Lower lobe of right lung (tissue), 2 donors: Measurements from ENCODE around the gene DPY19L3. TPM values are rescaled to one million over a fixed set of nuclear protein-coding genes. Genes with fewer than 3 reads are reported as not detected.

Source experiments
- ATAC-seq, 2 donors: fragments of 200-7000 bp; cut with Tn5 transposase; one replicate each; pipeline ENCODE4 v1.9.1; 2020 to 2022; ENCODE audit warnings: mild to moderate bottlenecking in 2 of 2, moderate library complexity in 2 of 2
- DNase-seq: peaks from one replicate; pipeline ENCODE4 v3.0.0-alpha.2; 2020
- H3K27ac ChIP-seq: fragments of 200-600 bp; one replicate; pipeline ENCODE4 v1.8.0; 2022
- H3K27me3 ChIP-seq: fragments of 200-600 bp; one replicate; pipeline ENCODE4 v1.8.0; 2022; ENCODE audit warnings: low read depth
- H3K36me3 ChIP-seq: fragments of 200-600 bp; one replicate; pipeline ENCODE4 v1.8.0; 2022; ENCODE audit warnings: mild to moderate bottlenecking
- H3K4me1 ChIP-seq: fragments of 200-600 bp; one replicate; pipeline ENCODE4 v1.8.0; 2022
- H3K4me3 ChIP-seq: fragments of 200-600 bp; one replicate; pipeline ENCODE4 v1.8.0; 2022; ENCODE audit warnings: mild to moderate bottlenecking
- H3K9me3 ChIP-seq: fragments of 200-600 bp; one replicate; pipeline ENCODE4 v1.8.0; 2022
- intact Hi-C: fragments of 100-400 bp; cut with DNase I; formaldehyde crosslinking; loops from one replicate; pipeline ENCODE4 v1.11.0; 2022
- total RNA-seq: library from RNA; stranded (reverse); fragmentation: NEBNext Ultra II Directional; extraction: Animal tissue kit (Norgen Biotek cat#: 25700); gene quantifications from one replicate; pipeline ENCODE4 v1.2.1, GENCODE V29; 2021
- TF ChIP-seq, protein P1 (sequence below): fragments of 200-600 bp; IDR thresholded peaks from one replicate; pipeline ENCODE4 v1.8.0; 2022; ENCODE audit warnings: antibody characterized with exemption, mild to moderate bottlenecking
- donor health status: DM: no; HTN: yes; CAD: no; lungs with severe emphysema.

Gene DPY19L3
- total RNA-seq, 1 donor from 2014 or later: 24.9 TPM

DNA sequence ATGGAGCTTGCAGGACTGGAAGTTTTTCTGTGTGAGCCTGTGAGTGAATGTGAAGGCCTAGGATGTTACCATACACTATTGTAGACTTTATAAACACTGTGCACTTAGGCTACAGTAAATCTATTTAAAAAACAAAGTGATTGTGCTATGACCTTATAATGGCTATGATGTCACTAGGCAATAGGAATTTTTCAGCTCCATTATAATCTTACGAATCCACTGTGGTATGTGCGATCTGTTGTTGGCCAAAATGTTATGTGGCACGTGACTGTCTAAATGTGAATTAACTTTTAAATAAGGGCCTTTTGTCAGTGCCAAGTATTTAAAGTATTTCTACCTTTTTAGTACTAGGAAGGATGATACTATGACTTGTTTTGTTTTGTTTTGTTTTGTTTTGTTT lies 54.9 kb downstream of the DPY19L3 start:
- Histone ChIP-seq H3K4me1 (peaks cover 3% of the 10 kb centered on the region), H3K9me3 (no peaks in the 10 kb centered on the region), H3K36me3 (peaks cover 47% of the 10 kb centered on the region), H3K27ac (no peak overlapping the region), H3K27me3 (no peaks in the 10 kb centered on the region), H3K4me3 (no peak overlapping the region)
- intact Hi-C loops: no loop called here
- ATAC-seq: no peak
- no peak for DNase-seq
- TF ChIP-seq, protein P1, sequence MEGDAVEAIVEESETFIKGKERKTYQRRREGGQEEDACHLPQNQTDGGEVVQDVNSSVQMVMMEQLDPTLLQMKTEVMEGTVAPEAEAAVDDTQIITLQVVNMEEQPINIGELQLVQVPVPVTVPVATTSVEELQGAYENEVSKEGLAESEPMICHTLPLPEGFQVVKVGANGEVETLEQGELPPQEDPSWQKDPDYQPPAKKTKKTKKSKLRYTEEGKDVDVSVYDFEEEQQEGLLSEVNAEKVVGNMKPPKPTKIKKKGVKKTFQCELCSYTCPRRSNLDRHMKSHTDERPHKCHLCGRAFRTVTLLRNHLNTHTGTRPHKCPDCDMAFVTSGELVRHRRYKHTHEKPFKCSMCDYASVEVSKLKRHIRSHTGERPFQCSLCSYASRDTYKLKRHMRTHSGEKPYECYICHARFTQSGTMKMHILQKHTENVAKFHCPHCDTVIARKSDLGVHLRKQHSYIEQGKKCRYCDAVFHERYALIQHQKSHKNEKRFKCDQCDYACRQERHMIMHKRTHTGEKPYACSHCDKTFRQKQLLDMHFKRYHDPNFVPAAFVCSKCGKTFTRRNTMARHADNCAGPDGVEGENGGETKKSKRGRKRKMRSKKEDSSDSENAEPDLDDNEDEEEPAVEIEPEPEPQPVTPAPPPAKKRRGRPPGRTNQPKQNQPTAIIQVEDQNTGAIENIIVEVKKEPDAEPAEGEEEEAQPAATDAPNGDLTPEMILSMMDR: no peak

DNA sequence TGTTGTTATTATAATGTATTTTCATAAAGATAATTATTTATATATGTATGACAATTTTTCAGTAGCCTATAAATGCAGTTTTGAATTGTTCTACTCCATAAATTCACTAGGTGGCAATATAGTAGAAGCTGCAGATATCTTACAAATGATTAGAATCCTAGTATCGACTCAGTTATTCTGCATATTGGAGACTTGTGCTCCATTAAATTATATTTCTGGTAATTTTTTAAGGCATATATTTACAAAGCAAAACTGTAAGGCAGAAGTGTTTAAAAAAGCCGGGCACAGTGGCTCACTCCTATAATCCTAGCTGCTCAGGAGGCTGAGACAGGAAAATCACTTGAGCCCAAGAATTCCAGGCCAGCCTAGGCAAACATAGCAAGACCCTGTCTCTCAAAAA lies 58.7 kb downstream of the DPY19L3 start:
- TF ChIP-seq, protein P1: no peak
- Histone ChIP-seq H3K9me3 (no peaks in the 10 kb centered on the region), H3K36me3 (peaks cover 24% of the 10 kb centered on the region), H3K4me1 (no peaks in the 10 kb centered on the region), H3K4me3 (no peak overlapping the region), H3K27me3 (no peaks in the 10 kb centered on the region), H3K27ac (no peak overlapping the region)
- intact Hi-C loops: no loop called here
- ATAC-seq (no peak), DNase-seq (no peak)

DNA sequence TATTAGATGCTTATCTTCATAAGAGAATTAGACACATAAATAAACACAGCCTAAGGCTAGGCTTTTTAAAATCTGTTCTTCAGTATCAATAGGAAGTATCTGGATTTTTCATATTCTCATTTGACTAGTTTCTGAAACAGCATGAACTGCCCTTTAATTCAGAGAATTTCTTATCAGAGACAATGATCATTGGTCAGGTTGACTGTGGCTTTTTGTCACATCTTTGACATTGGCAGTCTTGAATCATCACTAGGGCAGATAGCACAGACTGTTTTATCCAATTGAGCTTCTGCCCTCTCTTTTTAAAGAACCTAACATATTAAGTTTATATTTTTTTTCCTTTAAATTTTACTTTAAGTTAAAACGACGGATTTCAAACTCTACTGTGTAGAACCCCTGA lies 59.6 kb downstream of the DPY19L3 start:
- intact Hi-C loops: no loop called here
- no peak for ATAC-seq
- Histone ChIP-seq H3K4me3 (no peak overlapping the region), H3K9me3 (no peaks in the 10 kb centered on the region), H3K36me3 (peaks cover 17% of the 10 kb centered on the region), H3K27me3 (no peaks in the 10 kb centered on the region), H3K4me1 (no peaks in the 10 kb centered on the region), H3K27ac (no peak overlapping the region)
- no peak for DNase-seq
- TF ChIP-seq, protein P1: no peak

DNA sequence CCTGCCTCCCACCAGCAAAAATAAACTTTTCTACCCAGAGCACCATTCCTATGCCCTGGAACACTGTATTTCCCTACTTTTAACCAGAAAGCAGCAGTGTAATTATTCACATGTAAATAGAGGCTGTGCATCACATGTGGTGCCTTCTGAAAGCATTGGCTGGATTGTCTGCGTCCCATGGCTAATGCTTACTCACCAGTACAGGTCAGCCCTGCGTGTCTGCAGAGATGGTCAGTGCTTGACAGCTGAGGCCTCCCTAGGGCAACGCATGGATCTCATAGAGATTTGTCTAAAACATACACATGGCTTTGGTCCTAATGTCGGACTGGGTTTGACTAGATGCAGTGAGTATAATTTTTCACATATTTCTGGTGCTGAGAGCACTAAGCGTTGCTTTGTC lies 64.2 kb downstream of the DPY19L3 start:
- ATAC-seq (no peak), DNase-seq (no peak)
- TF ChIP-seq, protein P1: no peak
- Histone ChIP-seq H3K27me3 (no peaks in the 10 kb centered on the region), H3K36me3 (peaks cover 11% of the 10 kb centered on the region), H3K4me1 (no peaks in the 10 kb centered on the region), H3K4me3 (no peak overlapping the region), H3K27ac (no peak overlapping the region), H3K9me3 (no peaks in the 10 kb centered on the region)
- intact Hi-C loops: no loop called here

DNA sequence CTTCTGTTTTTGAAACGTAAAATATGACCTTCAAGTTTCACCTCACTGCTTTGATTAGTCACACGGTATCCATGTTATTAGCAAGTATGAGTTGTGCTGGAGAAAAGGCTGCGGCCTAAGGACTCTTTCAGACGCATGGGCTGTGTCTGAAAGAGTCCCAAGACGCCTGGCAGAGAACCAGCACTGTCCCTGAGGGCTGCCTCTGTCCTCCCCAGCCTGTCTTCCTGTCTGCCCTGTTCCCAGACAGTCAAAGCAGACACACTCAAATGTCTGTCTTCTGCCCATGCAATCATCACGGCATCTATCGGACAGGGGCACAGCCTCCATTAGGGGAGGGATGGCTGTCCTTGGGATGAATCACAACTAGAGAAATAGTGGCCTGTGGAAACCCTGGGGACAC lies 65.5 kb downstream of the DPY19L3 start:
- Histone ChIP-seq H3K4me1 (peaks cover 5% of the 10 kb centered on the region), H3K36me3 (peaks cover 9% of the 10 kb centered on the region), H3K27me3 (no peaks in the 10 kb centered on the region), H3K4me3 (no peak overlapping the region), H3K27ac (no peak overlapping the region), H3K9me3 (no peaks in the 10 kb centered on the region)
- DNase-seq (no peak), ATAC-seq (peak in 1 of 2 donors; percentile 23)
- TF ChIP-seq, protein P1: no peak
- intact Hi-C loops: no loop called here

DNA sequence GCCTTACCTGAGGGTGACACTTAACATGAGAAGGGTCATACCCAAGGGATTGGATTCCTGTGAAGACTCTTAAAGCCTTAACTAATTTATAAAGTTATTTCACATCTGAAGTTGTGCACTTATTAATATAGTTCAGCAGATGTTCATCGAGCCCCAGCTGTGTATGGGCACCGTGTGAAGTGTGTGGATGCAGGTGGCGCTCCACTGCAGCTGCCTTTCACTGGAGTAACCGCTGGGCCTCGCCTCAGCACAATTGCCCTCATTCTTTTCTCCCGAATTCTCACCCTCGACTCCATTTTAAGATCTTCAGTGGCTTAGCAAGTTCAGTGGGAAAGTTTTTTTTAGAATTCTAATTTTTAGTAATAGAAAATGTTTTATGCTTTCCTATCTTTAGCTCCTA lies 66.2 kb downstream of the DPY19L3 start:
- TF ChIP-seq, protein P1: no peak
- Histone ChIP-seq H3K36me3 (peaks cover 9% of the 10 kb centered on the region), H3K27ac (no peak overlapping the region), H3K4me3 (no peak overlapping the region), H3K4me1 (peaks cover 5% of the 10 kb centered on the region), H3K9me3 (no peaks in the 10 kb centered on the region), H3K27me3 (no peaks in the 10 kb centered on the region)
- DNase-seq (no peak), ATAC-seq (no peak)
- intact Hi-C loops: no loop called here
